HepG2 (cell line): ENCODE results near the gene ATP6V0A1. TPM values are rescaled to one million over a fixed set of nuclear protein-coding genes. Genes with fewer than 3 reads are reported as not detected.
A peak's percentile ranks its signal among the peaks of the same experiment; 100 is the strongest.

Experiments
- CHD4 ChIP-seq: fragments of 200-600 bp; sonication (generic); IDR thresholded peaks from 2 replicates; pipeline ENCODE4 v1.7.0; 2017; ENCODE audit warnings: mild to moderate bottlenecking, low read length, borderline replicate concordance
- ERF ChIP-seq: IDR thresholded peaks from 2 replicates; pipeline ENCODE4 v1.6.1; 2018; ENCODE audit warnings: missing biosample characterization, missing genetic modification reagents
- EZH2 ChIP-seq: conservative IDR thresholded peaks from 2 replicates; pipeline ENCODE4 v1.6.1; 2012; ENCODE audit warnings: mild to moderate bottlenecking, low read depth, low read length, moderate library complexity
- FOXK1 ChIP-seq: sonication (generic); formaldehyde crosslinking; IDR thresholded peaks from 2 replicates; pipeline ENCODE4 v1.4.0; 2020; ENCODE audit warnings: low read depth, missing genetic modification reagents, borderline replicate concordance
- KDM1A ChIP-seq: IDR thresholded peaks from 2 replicates; pipeline ENCODE4 v1.6.1; 2016; ENCODE audit warnings: missing compliant biosample characterization
- NPAS2 ChIP-seq: sonication (generic); formaldehyde crosslinking; IDR thresholded peaks from 2 replicates; pipeline ENCODE4 v1.8.0; 2022; ENCODE audit warnings: mild to moderate bottlenecking, missing genetic modification reagents, borderline replicate concordance
- SMC3 ChIP-seq: IDR thresholded peaks from 2 replicates; pipeline ENCODE4 v1.6.1; 2011; ENCODE audit warnings: low read length, improper control_type of control experiment
- ZMYM2 ChIP-seq: sonication (generic); formaldehyde crosslinking; IDR thresholded peaks from 2 replicates; pipeline ENCODE4 v1.8.0; 2022; ENCODE audit warnings: mild to moderate bottlenecking, missing genetic modification reagents
- ZNF143 ChIP-seq: sonication (generic); formaldehyde crosslinking; IDR thresholded peaks from 2 replicates; pipeline ENCODE4 v1.4.0; 2020; ENCODE audit warnings: missing genetic modification reagents
- ZNF343 ChIP-seq: sonication (generic); formaldehyde crosslinking; IDR thresholded peaks from 2 replicates; pipeline ENCODE4 v1.4.0; 2020; ENCODE audit warnings: mild to moderate bottlenecking, missing genetic modification reagents
- ZNF569 ChIP-seq: sonication (generic); formaldehyde crosslinking; IDR thresholded peaks from 2 replicates; pipeline ENCODE4 v1.5.0; 2020; ENCODE audit warnings: mild to moderate bottlenecking, missing genetic modification reagents, moderate library complexity, borderline replicate concordance
- ZNF644 ChIP-seq: IDR thresholded peaks from 2 replicates; pipeline ENCODE4 v1.6.1; 2016; ENCODE audit warnings: low read depth
- polyA plus RNA-seq, 8 experiments: library from polyadenylated mRNA; depleted of rRNA in 3 of 8; stranded (reverse) in 7 of 8; unstranded in 1 of 8; fragments of >200 nt; fragmentation: Illumina TruSeq in 4 of 8; extraction: Trizol in 4 of 8; gene quantifications; 2 replicates each; pipeline versions ENCODE4 v1.2.1 to v1.2.3, GENCODE V29; 2011 to 2016; ENCODE audit warnings: low read depth in 4 of 8, missing spikeins in 1 of 8, mixed read lengths in 1 of 8; ENCODE audit not compliant: insufficient read depth in 1 of 8
- total RNA-seq, 5 experiments: library from RNA; depleted of rRNA; stranded (reverse); fragments of >200 nt; fragmentation: Illumina TruSeq; extraction: Trizol; gene quantifications; 2 replicates each; pipeline ENCODE4 v1.2.3, GENCODE V29; 2016; ENCODE audit warnings: low read depth in 1 of 5
- TF ChIP-seq, protein P1 (sequence below): IDR thresholded peaks from 2 replicates; pipeline ENCODE4 v1.6.1; 2012; ENCODE audit warnings: low read depth, low read length, improper control_type of control experiment
- TF ChIP-seq, protein P2 (sequence below): sonication (generic); formaldehyde crosslinking; IDR thresholded peaks from 2 replicates; pipeline ENCODE4 v1.8.0; 2022; ENCODE audit warnings: missing genetic modification reagents, mild to moderate bottlenecking, moderate library complexity, borderline replicate concordance
- TF ChIP-seq, protein P3 (sequence below): sonication (generic); formaldehyde crosslinking; IDR thresholded peaks from 2 replicates; pipeline ENCODE4 v1.4.0; 2020; ENCODE audit warnings: missing genetic modification reagents, mild to moderate bottlenecking, borderline replicate concordance
- TF ChIP-seq, protein P4 (sequence below): sonication (generic); formaldehyde crosslinking; IDR thresholded peaks from 2 replicates; pipeline ENCODE4 v1.5.0; 2020; ENCODE audit warnings: mild to moderate bottlenecking, missing genetic modification reagents, borderline replicate concordance

The ATP6V0A1 gene
- total and polyA plus RNA-seq, 2 of the 13 experiments (the other 11 are each of a cell fraction or from before 2014, with no cell fraction given) = 27.9 to 54.1 TPM

DNA sequence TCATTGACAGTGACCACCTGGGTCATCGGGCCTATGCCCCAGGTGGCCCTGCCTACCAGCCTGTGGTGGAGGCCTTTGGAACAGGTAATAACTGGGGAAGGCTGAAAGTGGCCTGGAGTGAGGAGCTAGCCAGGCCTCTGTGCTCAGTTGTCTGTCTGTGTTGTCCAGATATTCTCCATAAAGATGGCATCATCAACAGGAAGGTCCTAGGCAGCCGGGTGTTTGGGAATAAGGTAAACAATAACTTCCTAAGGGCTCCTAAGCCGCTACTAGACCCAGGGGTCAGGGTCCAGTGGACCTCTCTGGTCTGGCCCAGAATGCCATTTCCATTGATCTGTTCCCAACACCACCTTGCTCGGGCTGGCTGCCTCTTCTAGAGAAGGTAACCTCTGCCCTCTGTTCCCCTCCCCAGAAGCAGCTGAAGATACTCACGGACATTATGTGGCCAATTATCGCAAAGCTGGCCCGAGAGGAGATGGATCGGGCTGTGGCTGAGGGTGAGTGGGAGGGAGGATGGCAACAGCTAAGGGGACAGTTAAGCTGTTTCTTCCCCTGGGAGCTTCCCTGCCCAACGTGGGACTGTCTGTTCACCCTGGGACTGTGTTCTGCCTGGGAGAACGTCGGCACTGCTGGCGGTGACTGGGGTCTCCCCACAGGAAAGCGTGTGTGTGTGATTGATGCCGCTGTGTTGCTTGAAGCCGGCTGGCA lies 106.3 kb downstream of the ATP6V0A1 start (continued):
- TF ChIP-seq, protein P1, sequence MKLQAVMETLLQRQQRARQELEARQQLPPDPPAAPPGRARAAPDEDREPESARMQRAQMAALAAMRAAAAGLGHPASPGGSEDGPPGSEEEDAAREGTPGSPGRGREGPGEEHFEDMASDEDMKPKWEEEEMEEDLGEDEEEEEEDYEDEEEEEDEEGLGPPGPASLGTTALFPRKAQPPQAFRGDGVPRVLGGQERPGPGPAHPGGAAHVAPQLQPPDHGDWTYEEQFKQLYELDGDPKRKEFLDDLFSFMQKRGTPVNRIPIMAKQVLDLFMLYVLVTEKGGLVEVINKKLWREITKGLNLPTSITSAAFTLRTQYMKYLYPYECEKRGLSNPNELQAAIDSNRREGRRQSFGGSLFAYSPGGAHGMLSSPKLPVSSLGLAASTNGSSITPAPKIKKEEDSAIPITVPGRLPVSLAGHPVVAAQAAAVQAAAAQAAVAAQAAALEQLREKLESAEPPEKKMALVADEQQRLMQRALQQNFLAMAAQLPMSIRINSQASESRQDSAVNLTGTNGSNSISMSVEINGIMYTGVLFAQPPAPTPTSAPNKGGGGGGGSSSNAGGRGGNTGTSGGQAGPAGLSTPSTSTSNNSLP = peak; percentile 39; the same call in 1 of the 2 replicates
- peak; percentile 72 for TF ChIP-seq ZNF143 (CRISPR knock-in tag)
- no peak for TF ChIP-seq EZH2
- TF ChIP-seq ZNF343 (CRISPR knock-in tag) = no peak
- TF ChIP-seq ZMYM2 = peak; percentile 64; the same call in 1 of the 2 replicates
- peak; percentile 52; the same call in 1 of the 2 replicates for TF ChIP-seq KDM1A
- peak; percentile 20; the same call in 1 of the 2 replicates for TF ChIP-seq SMC3
- TF ChIP-seq, protein P2, sequence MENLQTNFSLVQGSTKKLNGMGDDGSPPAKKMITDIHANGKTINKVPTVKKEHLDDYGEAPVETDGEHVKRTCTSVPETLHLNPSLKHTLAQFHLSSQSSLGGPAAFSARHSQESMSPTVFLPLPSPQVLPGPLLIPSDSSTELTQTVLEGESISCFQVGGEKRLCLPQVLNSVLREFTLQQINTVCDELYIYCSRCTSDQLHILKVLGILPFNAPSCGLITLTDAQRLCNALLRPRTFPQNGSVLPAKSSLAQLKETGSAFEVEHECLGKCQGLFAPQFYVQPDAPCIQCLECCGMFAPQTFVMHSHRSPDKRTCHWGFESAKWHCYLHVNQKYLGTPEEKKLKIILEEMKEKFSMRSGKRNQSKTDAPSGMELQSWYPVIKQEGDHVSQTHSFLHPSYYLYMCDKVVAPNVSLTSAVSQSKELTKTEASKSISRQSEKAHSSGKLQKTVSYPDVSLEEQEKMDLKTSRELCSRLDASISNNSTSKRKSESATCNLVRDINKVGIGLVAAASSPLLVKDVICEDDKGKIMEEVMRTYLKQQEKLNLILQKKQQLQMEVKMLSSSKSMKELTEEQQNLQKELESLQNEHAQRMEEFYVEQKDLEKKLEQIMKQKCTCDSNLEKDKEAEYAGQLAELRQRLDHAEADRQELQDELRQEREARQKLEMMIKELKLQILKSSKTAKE (CRISPR knock-in tag) = 0 out of 2 replicates have a peak, but pooled peaks have one; percentile 40
- no peak for TF ChIP-seq NPAS2
- TF ChIP-seq ERF (CRISPR knock-in tag) = peak; percentile 62; the same call in 1 of the 2 replicates
- TF ChIP-seq, protein P3, sequence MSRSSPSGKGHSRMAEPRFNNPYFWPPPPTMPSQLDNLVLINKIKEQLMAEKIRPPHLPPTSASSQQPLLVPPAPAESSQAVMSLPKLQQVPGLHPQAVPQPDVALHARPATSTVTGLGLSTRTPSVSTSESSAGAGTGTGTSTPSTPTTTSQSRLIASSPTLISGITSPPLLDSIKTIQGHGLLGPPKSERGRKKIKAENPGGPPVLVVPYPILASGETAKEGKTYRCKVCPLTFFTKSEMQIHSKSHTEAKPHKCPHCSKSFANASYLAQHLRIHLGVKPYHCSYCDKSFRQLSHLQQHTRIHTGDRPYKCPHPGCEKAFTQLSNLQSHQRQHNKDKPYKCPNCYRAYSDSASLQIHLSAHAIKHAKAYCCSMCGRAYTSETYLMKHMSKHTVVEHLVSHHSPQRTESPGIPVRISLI = no peak
- no peak for TF ChIP-seq ZNF569 (CRISPR knock-in tag)
- peak; percentile 79 for TF ChIP-seq FOXK1
- peak; percentile 64 for TF ChIP-seq ZNF644 (CRISPR knock-in tag)
- TF ChIP-seq, protein P4, sequence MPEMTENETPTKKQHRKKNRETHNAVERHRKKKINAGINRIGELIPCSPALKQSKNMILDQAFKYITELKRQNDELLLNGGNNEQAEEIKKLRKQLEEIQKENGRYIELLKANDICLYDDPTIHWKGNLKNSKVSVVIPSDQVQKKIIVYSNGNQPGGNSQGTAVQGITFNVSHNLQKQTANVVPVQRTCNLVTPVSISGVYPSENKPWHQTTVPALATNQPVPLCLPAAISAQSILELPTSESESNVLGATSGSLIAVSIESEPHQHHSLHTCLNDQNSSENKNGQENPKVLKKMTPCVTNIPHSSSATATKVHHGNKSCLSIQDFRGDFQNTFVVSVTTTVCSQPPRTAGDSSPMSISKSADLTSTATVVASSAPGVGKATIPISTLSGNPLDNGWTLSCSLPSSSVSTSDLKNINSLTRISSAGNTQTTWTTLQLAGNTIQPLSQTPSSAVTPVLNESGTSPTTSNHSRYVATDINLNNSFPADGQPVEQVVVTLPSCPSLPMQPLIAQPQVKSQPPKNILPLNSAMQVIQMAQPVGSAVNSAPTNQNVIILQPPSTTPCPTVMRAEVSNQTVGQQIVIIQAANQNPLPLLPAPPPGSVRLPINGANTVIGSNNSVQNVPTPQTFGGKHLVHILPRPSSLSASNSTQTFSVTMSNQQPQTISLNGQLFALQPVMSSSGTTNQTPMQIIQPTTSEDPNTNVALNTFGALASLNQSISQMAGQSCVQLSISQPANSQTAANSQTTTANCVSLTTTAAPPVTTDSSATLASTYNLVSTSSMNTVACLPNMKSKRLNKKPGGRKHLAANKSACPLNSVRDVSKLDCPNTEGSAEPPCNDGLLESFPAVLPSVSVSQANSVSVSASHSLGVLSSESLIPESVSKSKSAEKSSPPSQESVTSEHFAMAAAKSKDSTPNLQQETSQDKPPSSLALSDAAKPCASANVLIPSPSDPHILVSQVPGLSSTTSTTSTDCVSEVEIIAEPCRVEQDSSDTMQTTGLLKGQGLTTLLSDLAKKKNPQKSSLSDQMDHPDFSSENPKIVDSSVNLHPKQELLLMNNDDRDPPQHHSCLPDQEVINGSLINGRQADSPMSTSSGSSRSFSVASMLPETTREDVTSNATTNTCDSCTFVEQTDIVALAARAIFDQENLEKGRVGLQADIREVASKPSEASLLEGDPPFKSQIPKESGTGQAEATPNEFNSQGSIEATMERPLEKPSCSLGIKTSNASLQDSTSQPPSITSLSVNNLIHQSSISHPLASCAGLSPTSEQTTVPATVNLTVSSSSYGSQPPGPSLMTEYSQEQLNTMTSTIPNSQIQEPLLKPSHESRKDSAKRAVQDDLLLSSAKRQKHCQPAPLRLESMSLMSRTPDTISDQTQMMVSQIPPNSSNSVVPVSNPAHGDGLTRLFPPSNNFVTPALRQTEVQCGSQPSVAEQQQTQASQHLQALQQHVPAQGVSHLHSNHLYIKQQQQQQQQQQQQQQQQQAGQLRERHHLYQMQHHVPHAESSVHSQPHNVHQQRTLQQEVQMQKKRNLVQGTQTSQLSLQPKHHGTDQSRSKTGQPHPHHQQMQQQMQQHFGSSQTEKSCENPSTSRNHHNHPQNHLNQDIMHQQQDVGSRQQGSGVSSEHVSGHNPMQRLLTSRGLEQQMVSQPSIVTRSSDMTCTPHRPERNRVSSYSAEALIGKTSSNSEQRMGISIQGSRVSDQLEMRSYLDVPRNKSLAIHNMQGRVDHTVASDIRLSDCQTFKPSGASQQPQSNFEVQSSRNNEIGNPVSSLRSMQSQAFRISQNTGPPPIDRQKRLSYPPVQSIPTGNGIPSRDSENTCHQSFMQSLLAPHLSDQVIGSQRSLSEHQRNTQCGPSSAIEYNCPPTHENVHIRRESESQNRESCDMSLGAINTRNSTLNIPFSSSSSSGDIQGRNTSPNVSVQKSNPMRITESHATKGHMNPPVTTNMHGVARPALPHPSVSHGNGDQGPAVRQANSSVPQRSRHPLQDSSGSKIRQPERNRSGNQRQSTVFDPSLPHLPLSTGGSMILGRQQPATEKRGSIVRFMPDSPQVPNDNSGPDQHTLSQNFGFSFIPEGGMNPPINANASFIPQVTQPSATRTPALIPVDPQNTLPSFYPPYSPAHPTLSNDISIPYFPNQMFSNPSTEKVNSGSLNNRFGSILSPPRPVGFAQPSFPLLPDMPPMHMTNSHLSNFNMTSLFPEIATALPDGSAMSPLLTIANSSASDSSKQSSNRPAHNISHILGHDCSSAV = no peak
- TF ChIP-seq CHD4 = 0 out of 2 replicates have a peak, but pooled peaks have one; percentile 37
